Posterior cingulate gyrus (tissue), 11 donors: ENCODE results near the gene DSG2.

Experiments used
- DNase-seq, 10 donors: peaks; one replicate each; pipeline versions ENCODE4 v3.0.0 to v3.0.0-alpha.2; 2020 to 2021; ENCODE audit warnings: mixed read lengths in 3 of 10
- intact Hi-C: fragments of 100-400 bp; cut with DNase I; formaldehyde crosslinking; loops from one replicate; pipeline ENCODE4 v1.15.1; 2023

DSG2 gene

DNA sequence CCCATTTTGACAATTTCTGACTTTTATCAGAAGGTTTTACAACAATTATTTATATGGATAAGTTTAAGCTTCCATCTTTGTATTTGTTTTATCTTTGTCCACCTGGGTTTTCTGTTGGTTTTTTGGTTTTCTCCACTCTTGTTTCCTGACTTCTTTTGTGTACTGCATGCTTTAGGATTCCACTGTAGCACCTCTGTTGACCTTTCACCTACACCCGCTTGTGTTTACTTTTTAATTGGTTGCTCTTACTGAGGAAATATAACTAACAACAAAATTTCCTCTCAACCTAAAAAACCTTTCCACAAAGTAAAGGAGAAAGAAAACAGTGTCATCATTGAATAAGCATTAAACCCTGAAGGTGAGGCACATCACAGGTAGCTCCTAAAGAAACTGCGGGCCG, 53.9 kb downstream of the DSG2 start:
- intact Hi-C loops: loop anchor here (10.0 kb wide), 1 partner anchor 423 kb away; no protein-coding TSS in a partner anchor
- no peak for DNase-seq

DNA sequence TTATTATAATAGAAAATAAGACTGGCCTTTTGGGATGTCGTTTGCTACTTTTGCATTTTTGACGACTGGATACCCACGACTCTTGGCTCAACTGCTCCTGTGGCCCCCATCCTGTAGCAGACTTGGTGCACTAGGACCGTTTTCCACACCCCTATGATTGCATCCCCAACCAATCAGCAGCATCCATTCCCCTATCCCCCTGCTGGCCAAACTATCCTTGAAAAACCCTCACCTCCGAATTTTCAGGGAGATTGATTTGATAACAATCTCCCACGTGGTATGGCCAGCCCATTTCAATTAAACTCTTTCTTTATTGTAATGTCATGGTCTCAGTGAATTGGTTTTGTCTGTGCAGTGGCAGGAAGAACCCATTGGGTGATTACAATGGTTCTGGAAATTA, 55.8 kb downstream of the DSG2 start:
- intact Hi-C loops: loop anchor here (10.0 kb wide), 1 partner anchor 421 kb away; no protein-coding TSS in a partner anchor
- no peak for DNase-seq

DNA sequence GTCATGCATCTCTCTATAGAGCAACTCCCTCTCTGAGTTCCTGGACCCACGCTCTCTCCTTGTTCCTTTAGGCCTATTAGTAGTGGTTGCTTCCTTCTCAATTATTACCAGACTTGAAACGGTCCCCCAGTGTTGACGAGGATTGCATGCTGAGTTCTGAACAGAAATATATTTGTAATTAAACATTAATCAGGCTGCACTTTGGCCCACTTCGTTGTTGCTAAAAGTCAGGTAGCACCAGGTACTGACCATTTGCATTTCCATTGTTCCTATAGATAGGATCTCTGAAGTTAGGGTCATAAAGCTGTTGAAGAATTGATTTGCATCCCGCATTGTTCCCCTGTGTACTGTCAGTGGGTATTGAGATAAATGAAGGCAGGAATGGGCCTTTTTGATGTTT, 56.8 kb downstream of the DSG2 start:
- DNase-seq: no peak
- intact Hi-C loops: loop anchor here (5.0 to 10.0 kb wide), 2 partner anchors 263 to 420 kb away; no protein-coding TSS in a partner anchor

DNA sequence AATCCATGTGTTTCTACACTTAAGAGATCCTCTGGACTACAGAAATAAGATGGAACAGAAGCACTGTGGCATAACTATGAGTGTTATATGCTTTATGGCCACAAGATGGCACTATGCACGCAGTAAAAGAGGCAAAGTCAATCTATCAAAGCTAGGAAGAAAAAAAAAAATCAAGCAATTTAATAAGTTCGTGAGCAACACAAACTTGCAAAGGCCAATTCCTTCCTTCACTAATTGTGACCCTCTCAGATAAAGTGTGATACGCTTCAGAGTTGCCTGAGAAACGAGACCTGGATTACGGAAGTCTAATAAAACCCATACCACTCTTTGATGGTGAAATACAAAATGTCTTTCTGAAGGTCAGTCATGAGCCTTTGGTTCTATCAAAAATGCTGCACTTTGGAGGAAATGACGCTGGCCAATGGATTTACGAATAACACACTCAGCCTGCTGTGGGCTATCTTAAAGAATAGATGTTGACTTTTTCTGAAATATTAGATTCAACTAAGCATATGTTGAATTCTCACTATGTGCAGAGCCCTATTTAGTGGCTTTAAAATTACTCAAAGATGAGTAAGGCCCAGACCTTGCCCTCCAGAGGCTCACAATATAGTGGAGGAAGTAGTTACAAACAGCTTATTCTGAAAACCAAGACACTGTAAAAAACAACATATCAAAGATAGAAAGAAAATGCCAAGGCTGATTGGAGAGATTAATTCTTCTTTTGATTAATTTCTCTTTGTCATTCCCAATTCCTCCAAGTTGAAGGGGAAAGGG, 58.2 kb downstream of the DSG2 start:
- intact Hi-C loops: loop anchor here (1.0 to 10.0 kb wide), 3 partner anchors 166 to 419 kb away; no protein-coding TSS in a partner anchor
- DNase-seq: peak in 2 of 10 donors; percentile 8 to 43

DNA sequence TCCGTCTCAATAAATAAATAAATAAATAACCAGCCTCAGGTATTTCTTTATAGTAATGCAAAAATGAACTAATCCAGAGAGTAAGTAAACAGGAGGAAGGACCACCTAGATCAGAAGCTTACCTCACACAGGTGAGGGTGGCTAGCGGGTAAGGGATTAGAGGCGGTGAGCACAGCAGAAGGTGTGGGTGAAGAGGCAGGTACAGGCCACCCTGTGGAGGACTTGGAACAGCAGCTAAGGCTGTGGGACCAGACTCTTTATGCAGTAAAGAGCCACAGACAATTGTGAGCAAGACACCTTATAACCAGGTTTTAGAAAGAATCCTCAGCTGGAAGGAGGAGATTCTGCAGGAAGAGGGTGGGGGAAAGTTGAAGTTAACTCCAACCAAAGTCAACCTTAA, 59.5 kb downstream of the DSG2 start:
- DNase-seq: no peak
- intact Hi-C loops: loop anchor here (5.0 to 10.0 kb wide), 2 partner anchors 260 to 417 kb away; no protein-coding TSS in a partner anchor

DNA sequence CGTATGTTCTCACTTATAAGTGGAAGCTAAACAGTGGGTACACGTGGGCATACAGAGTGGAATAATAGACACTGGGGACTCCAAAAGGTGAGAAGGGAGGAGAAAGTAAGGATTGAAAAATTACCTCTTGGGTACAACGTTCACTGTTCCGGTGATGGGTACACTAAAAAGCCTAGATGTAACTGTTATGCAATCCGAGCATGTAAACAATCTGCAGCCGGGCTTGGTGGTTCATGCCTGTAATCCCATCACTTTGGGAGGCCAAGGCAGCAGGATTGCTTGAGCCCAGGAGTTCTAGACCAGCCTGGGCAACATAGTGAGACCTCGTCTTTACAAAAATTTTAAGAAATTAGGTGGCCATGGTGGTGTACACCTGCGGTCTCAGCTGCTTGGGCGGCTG, 60.6 kb downstream of the DSG2 start:
- intact Hi-C loops: loop anchor here (5.0 to 10.0 kb wide), 2 partner anchors 259 to 416 kb away; no protein-coding TSS in a partner anchor
- DNase-seq: no peak

DNA sequence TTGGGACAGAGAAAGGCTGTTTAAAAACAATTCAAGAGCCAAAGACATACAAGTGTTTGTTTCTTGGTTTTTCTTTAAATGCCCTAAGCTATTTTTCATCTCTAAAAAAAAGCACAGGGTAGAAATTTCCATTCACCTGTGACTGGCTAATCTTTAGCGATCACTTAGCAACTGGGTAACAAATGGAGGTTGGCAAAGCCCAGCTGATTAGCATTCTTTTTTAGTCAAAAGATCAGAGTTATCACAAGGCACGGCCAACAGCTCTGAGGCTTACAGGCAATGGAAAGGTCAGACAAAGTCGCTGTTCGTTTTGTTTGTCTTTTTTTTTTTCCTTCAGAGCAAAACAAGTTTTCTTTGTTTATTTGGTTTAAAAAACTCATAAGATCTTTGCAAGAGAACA, 64.7 kb downstream of the DSG2 start:
- DNase-seq: no peak
- intact Hi-C loops: no loop called here

DNA sequence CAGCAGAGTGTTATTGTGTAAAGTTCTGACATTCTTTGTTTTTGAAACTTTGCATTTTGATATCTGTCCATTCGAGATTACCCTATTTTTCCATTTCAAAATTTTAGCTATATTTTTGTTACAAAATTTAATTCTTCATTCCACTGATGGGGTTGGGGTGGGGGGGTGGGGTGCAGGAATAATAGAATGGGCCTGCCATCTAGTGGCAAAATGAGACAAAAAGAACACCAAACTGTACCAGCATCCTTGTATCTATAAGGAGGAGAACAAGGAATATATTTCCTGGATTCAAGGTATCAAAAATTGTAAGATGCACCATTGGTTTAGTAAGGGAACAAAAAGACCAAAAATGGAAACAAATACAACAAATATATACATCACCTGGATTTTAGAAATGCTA, 65.8 kb downstream of the DSG2 start:
- intact Hi-C loops: no loop called here
- DNase-seq: no peak

DNA sequence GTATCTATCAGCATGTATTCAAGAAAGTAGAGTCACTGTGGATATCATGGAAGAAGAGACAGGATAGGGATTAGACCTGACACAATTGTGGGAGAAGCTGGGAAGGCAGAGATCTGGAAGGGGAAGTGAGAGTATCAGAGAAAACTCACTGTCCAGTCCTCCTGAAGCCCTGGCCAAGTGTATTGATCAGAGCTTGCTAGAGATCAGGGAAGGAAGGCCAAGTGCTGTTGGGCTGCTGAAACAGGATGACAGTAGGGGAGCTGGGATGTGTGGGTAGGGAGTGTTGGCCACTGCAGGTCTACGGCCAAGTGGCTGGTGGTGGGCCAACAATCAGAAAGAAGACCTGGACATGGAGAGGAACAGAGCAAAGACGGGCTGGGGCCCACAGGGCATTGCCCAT, 67.4 kb downstream of the DSG2 start:
- DNase-seq: no peak
- intact Hi-C loops: no loop called here

DNA sequence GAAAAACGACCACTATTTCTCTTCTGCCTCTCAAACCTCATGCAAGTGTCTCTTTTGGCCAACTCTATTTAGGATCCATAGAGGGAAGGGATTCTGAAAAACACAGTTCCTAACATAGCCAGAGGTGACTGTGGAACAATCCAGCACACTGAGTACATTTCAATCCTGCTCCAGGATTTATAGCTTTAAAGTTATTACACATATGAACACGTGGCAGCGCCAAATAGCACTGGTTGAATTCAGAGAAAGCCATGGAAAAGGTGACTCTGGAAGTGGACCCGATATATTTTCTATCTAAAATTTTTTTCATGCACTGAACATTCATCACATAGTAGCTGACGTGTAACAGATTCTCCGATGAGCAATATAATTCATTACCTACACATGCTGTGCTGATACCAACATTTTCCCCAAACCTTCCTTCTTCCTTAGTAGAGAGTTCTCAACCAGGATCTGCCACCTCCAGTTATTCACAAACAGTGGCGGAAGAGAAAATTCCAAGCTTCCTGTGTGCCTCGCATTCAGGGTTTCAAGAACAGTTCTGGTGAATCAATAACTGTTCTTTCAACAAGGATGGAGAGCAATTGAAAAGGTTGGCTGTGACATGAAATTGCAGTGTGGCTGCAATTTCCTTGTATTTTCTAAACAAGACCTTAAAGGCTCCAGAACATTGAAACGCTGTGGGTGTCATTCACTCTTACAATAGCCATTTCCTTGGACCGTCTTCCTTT, 68.0 kb downstream of the DSG2 start:
- intact Hi-C loops: no loop called here
- no peak for DNase-seq

DNA sequence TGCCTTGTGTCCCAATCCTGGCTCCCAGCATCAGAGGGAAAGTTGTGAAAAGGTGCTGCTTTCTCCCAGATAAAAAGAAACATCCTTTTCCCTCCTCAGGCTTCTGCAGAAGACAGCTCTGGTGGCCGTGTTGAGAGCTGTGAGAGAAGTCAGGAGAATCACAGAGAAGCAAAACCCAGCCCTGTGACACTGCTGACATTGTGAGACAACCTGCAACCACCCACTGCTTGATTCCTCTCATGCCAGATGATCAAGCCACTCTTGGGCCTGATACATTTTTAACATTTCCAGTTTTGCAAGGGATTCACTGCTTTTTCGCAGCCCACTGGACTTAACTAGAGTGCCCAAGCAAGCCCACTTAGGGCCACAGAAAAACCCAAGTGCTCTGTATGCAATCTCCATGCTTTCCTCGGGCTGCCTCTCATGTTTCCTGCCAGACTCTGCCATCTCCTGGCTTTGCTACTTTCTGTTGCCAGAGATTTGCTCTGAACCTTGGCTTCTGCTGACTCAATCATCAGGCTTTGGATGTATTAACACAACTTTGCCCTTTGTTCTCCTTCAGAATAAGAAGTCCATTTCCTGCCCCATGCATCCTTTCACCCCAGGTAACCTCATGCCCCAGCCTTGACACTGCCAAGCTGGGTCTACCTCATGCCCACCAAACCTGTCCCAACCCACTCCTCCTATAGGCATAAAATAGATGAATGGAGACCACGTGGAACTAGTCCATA, 68.8 kb downstream of the DSG2 start:
- intact Hi-C loops: no loop called here
- DNase-seq: no peak

DNA sequence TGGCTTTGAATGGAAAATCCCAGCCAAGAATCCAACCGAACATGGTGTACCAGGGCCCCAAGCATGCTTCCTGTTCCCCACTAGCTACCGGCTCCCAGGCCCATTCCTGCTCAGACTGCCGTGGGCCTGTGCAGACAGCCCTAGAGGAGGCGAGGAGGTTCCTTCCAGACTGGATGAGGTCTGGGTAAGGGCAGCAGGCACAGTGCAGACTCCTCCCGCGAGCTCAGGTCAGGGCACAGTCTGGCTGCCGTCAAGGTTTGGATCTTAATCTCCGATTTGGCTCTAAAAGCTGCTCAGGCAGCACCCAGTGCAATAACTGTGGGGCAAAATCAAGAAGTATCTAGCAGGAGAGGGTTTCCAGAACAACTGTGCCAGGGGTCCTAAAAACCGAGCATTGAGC, 74.4 kb downstream of the DSG2 start:
- intact Hi-C loops: no loop called here
- no peak for DNase-seq

DNA sequence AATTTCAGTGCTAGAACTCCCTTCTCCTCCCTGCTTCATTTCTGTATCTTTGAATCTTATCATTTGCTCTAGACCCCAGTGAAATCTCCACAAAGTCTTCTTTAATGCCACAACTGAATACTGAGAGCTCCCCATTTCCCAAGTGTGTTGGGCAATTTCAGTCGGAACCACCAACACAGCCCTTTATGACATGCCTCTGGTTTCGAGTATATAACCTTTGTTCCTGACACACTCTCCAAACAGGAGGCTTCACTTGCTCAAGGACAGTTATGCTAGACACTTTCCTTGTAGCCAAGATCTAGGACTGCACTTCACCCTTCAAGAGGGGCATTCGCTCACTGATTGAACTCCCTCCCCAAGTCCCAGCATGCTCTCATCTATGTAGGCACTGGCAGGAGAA, 75.1 kb downstream of the DSG2 start:
- intact Hi-C loops: no loop called here
- no peak for DNase-seq

DNA sequence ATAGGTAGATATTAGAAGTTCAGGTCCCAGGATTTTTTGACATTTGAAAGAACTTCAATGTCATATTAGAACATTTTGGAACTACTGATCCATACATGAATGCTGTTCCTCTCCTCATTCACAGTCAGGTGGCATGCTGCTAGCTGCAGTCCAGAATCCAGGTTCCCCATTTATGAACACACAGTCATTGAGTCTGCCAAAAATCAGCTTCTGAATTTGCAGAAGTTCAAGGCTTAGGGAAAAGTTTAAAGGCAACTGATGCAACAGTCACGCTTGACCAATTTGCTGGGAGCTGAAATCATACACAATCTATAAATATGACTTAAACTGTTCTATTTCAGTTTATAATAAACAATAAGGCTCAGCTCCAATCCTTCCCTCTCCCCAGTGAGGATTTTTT, 76.4 kb downstream of the DSG2 start:
- DNase-seq: no peak
- intact Hi-C loops: no loop called here

DNA sequence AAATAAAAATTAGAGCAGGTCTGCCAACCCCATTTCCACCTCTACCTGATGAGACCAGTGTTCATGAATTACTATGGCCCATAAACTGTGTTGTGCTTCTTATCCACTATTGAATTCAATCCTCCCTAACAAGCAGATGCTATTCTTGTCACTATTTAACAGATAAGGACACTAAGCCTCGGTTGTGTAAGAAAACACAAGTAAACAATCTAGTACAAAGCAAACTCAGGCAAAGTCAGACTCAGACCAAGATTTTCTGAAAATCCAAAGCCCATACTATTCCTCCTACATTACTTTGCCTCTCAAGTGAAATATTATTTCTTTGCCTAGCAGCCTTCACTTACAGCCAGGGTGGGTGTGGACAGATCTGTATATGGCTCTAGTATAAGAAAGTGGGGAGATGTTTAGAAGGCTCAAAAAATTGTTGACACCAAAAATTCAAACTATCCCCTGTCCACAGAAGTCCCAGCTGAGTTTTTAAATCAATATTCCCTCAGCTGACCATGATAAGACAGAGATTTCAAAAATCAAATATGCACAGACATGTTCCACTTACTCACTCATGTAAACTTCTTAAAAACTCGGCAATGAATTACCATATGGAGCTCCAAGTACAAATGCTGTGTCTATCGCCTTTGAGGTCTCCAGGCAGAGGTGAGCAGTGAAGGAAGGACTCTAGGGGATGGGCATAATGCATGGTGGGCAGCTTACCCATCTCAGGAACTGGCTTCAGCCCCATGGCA, 77.7 kb downstream of the DSG2 start:
- intact Hi-C loops: no loop called here
- DNase-seq: no peak

DNA sequence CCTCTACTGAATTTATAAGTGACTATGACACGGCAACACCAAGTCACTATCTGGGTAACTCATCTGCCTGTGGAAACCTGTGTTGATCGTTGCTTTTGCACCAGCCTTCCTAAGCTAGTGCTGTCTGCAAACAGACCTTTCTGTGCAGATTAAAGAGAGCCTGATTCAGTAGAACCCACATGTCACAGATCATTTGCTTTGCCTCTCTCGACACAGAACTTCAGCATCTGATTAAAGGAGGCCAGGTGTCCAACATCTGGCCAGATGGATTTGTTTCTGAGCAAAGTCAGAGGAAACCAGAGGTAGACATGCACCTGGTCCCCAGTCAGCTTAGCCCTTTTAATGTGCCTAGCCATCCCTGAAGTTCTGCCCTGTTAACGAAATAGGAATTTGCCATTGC, 78.7 kb downstream of the DSG2 start:
- no peak for DNase-seq
- intact Hi-C loops: no loop called here

DNA sequence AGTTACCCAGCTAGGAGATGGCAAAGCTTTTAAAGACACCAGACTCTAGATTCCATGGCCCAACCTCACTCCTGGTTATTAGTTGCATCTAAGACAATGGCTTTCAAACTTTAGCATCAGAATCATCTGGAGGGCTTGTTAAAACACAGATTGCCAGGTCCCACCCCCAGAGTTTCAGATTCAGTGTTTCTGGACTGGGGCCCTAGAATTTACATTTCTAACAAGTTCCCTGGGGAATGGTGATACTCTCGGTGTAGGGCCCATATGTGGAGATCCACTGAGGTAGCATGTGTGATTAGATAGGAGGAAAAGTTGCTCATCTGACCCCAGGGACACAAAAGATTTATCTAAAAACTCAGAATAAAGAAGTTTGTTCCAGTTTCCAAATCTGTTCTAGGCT, 79.2 kb downstream of the DSG2 start:
- intact Hi-C loops: no loop called here

DNA sequence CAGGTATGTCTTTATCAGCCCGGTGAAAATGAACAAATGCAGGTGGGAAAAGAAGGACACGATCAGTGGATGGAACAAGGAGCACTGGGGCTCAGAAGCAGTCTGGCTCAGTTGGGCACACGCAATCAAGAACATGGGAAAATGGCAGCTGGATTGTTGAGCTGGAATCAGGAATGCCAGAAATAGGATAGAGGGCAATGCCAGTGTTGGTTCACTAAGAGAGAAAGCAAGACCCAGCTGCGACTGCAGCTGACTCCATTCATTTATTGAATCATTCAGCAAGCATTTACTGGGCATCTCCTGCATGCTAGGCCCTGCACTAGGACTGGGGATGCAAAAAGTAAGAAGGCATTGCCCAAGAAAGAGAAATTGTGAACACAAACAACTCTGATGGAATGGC, 80.1 kb downstream of the DSG2 start:
- peak in 1 of 10 donors; percentile 7 for DNase-seq
- intact Hi-C loops: no loop called here

More for the DNA sequence above, 79.2 kb downstream of the DSG2 start:
- no peak for DNase-seq

DNA sequence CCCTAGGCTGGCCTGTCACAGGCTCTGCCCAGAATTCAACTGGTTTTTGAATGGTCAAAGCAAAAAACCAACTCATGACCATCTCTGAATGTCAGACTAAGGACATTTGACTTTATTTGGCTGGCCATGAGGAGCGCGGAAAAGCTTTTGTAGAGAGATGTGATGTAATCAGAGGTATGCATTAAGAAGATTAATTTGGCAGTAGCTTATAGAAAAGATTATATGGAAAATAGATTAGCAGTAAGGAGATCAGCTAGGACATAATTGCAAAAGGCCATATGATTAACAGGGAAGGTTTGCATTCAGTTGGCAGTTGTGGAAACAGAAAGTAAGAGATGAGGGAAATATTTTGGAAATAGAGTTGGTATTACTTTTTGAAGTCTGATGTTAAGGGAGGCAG, 81.4 kb downstream of the DSG2 start:
- DNase-seq: no peak
- intact Hi-C loops: no loop called here

DNA sequence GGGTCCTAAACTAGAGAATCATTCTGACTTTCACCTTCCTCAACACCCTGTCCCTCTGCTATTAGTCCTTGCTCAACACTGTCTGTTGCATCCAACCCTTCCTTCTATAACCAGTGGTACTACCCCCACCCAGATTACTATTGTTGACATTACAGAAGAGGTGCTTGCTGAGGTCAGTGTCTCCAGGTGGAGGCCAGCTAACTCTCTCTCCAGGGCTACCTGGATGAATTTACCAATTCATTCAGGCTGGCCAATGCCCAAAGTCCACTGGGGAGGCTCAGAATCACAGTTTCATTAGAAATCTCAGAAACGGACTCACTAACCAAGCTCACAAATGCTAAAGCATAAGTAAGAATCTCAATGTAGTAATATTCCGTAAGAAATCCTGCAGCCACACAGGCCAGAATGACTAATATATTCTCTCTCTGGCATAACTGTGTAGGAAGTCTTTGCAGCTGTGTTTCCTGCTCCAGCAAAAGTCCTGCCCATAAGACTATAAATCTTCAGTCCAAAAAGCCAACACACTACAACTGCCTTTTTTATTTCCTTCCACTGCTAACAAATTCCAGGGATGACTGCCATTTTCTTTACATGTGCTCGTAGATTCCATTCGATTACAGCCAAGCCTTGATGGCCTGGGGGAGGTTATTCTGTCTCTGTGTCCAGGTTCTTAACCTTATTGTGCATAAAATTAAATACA, 83.7 kb downstream of the DSG2 start:
- DNase-seq: no peak
- intact Hi-C loops: no loop called here
